ENCODE data around the gene KCTD17.

KCTD17 gene

GRCh38 chr22:37010174-37010573 lies 41.4 kb upstream of the KCTD17 start:
- Histone ChIP-seq H3K36me3 (ENCODE audit: insufficient read depth, low read length) (no peaks in the 10 kb centered on the region), H3F3A (ENCODE audit: low read depth) (no peaks in the 10 kb centered on the region), H3K4me2 (ENCODE audit: low read depth, low read length, poor library complexity, severe bottlenecking) (no peak overlapping the region), H2AFZ (ENCODE audit: low read length) (no peak overlapping the region), H4K20me1 (ENCODE audit: insufficient read depth, low read length, poor library complexity, severe bottlenecking) (no peaks in the 10 kb centered on the region), H3K9me2 (replicated peaks; ENCODE audit: low read depth, low read length) (no peaks in the 10 kb centered on the region), H3K9ac (ENCODE audit: low read depth, low read length, poor library complexity, severe bottlenecking) (no peak overlapping the region), H3K4me1 (ENCODE audit: insufficient read depth, low read length, poor library complexity, severe bottlenecking) (peaks cover 22% of the 10 kb centered on the region), H3K4me3 (ENCODE audit: low read length, poor library complexity, severe bottlenecking) (no peak overlapping the region), H3K27me3 (ENCODE audit: insufficient read depth, low read length, poor library complexity, severe bottlenecking) (no peaks in the 10 kb centered on the region), H3K9me3 (ENCODE audit: insufficient read depth, low read depth, low read length) (no peaks in the 10 kb centered on the region), H3K79me2 (ENCODE audit: insufficient read depth, low read length) (no peaks in the 10 kb centered on the region)
- TF ChIP-seq EZH2phosphoT487 (IDR thresholded peaks at IDR 0.05; ENCODE audit: borderline replicate concordance) (no peak), CTCF (conservative IDR thresholded peaks at IDR 0.05; ENCODE audit: low read length) (no peak)

- peaks cover under 1% of the 10 kb centered on the region; the same call in 1 of the 2 replicates for H3K79me2 ChIP-seq (ENCODE audit: insufficient read depth, low read length)
- H3K4me3 ChIP-seq (ENCODE audit: low read length, poor library complexity, severe bottlenecking) = no peak overlapping the region
- H3K9me2 ChIP-seq (replicated peaks; ENCODE audit: low read depth, low read length) = no peaks in the 10 kb centered on the region
- no peak overlapping the region for H3K9ac ChIP-seq (ENCODE audit: low read depth, low read length, poor library complexity, severe bottlenecking)
- H3K36me3 ChIP-seq (ENCODE audit: insufficient read depth, low read length) = no peaks in the 10 kb centered on the region
- no peak overlapping the region for H2AFZ ChIP-seq (ENCODE audit: low read length)
- peaks cover 25% of the 10 kb centered on the region for H3K4me1 ChIP-seq (ENCODE audit: insufficient read depth, low read length, poor library complexity, severe bottlenecking)
- H4K20me1 ChIP-seq (ENCODE audit: insufficient read depth, low read length, poor library complexity, severe bottlenecking) = no peaks in the 10 kb centered on the region
- no peaks in the 10 kb centered on the region for H3K9me3 ChIP-seq (ENCODE audit: insufficient read depth, low read depth, low read length)
- no peak for TF ChIP-seq EZH2phosphoT487 (IDR thresholded peaks at IDR 0.05; ENCODE audit: borderline replicate concordance)
- TF ChIP-seq CTCF (conservative IDR thresholded peaks at IDR 0.05; ENCODE audit: low read length) = no peak
- H3K27me3 ChIP-seq (ENCODE audit: insufficient read depth, low read length, poor library complexity, severe bottlenecking) = no peaks in the 10 kb centered on the region
- no peaks in the 10 kb centered on the region for H3F3A ChIP-seq (ENCODE audit: low read depth)
- H3K4me2 ChIP-seq (ENCODE audit: low read depth, low read length, poor library complexity, severe bottlenecking) = no peak overlapping the region
These were observed 40.6 kb upstream of the KCTD17 start for GRCh38 chr22:37010976-37011375.

DNA sequence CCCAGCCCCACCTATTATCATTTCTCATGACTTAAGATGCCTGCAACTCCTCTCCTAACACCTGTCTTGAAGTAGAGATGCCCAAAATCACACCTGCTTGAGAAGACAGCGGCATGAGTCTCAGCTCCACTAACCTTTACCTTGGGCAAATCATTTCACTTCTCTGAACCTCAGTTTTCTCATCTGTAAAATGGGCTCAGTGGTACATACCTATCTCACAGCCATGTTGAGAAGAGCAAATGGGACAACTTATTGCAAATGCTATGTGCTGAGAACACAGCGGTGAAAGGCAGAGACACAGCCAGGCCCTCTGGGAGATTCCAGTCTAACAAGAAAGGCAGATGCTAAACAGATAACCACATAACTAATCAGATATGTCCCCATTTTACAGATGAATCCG lies 40.1 kb upstream of the KCTD17 start:
- H2AFZ ChIP-seq (ENCODE audit: low read length) = no peak overlapping the region
- H3K4me1 ChIP-seq (ENCODE audit: insufficient read depth, low read length, poor library complexity, severe bottlenecking) = peaks cover 29% of the 10 kb centered on the region
- no peaks in the 10 kb centered on the region for H3K9me3 ChIP-seq (ENCODE audit: insufficient read depth, low read depth, low read length)
- H3F3A ChIP-seq (ENCODE audit: low read depth) = no peaks in the 10 kb centered on the region
- no peak overlapping the region for H3K4me3 ChIP-seq (ENCODE audit: low read length, poor library complexity, severe bottlenecking)
- no peak overlapping the region for H3K9ac ChIP-seq (ENCODE audit: low read depth, low read length, poor library complexity, severe bottlenecking)
- no peaks in the 10 kb centered on the region for H3K36me3 ChIP-seq (ENCODE audit: insufficient read depth, low read length)
- H3K9me2 ChIP-seq (replicated peaks; ENCODE audit: low read depth, low read length) = no peaks in the 10 kb centered on the region
- H3K79me2 ChIP-seq (ENCODE audit: insufficient read depth, low read length) = peaks cover 6% of the 10 kb centered on the region; the same call in 1 of the 2 replicates
- no peak overlapping the region for H3K4me2 ChIP-seq (ENCODE audit: low read depth, low read length, poor library complexity, severe bottlenecking)
- H3K27me3 ChIP-seq (ENCODE audit: insufficient read depth, low read length, poor library complexity, severe bottlenecking) = no peaks in the 10 kb centered on the region
- peaks cover 1% of the 10 kb centered on the region for H4K20me1 ChIP-seq (ENCODE audit: insufficient read depth, low read length, poor library complexity, severe bottlenecking)
- TF ChIP-seq EZH2phosphoT487 (IDR thresholded peaks at IDR 0.05; ENCODE audit: borderline replicate concordance) (no peak), CTCF (conservative IDR thresholded peaks at IDR 0.05; ENCODE audit: low read length) (no peak)

All from Loucy (cell line).